Measurements from ENCODE around the gene STXBP1.

Gene STXBP1

DNA sequence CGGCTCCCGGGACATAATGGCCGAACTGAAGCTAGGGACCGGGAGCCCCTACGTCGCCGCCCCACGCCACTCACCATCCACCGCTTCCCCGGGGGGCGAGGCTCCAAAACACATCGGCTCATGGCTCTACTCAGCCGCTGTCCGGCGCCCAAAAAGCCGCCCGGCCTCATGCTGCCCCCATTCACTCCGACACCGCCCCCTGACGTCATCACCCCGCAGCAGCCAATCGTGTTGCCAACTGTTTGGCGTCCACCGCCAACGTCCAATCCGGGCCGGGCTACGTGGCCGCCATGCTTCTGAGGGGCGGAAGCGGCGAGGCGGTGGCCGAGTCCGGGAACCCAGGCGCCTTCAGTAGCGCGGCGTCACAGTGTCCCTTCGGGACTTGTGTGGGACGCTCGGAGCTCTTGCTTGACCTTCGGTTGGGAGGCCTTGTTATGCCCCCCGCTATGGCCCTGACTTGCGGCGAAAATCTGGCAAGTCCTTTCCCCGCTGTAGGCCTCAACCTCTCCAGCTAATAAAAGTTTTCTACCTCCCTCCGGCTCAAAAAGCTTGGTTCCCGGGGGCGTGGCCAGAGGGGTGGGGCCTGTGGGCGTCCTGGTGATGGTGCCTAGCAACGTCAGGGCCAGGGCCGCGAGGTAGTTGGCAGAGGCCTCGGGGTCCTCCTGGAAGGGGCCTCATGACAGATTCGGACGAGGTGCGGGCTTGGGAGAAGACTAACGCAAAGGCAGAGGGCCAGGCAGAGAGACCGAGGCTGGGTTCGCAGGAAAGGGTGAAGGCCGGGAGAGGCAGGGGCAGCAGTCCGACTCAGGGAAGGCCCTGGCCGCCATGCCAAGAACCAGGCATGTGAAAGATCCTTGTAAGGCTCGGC is 103.6 kb downstream of the STXBP1 start, which contains the start of the genes PTRH1 and TTC16:
TSS of gene PTRH1 (minus strand) at position 194 of the 868 bp plus-strand sequence. CDS start at position 170, 24 bp downstream.
TSS of gene TTC16 (plus strand) at position 610 of the 868 bp plus-strand sequence. CDS start at position 677, 67 bp downstream.
- DNase-seq (ENCODE audit: low spot score), result peak; percentile 95

DNA sequence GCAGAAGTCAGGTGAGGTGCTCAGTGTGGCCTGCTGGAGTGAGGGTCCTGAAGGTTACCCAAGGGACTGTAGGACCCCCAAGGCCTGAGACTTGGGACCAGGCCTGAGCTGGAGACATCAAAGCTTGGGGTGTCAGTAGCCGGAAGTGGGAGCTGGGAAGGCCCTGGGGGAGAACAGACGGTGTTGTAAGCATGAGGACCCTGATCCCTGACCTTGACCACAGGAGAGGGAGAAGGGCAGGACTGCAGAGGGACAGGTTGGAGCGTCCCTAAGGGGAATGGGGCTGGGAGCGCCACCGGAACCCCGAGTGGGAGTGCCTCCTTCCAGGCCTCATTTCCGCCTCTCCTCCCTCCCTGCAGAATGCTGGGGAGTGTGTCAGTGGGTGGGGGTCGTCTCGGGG is 104.3 kb downstream of the STXBP1 start:
- no peak for DNase-seq (ENCODE audit: low spot score)

DNA sequence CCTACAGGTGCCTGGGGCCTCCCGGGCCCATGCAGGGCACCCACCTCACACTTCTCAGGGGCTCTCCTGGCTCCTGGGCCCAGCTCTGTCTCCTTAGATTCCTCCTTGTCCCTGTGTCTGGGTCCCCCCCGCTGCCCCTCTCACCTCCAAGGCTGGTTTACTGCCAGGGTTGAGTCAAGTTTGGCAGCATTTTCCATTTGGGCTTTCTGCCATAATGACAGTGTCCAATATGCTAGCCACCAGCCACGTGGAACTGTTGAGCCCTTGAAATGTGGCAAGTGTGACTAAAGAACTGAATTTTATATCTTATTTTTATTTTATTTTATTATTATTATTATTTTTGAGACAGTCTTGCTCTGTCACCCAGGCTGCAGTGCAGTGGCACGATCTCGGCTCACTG is 105.7 kb downstream of the STXBP1 start:
- no peak for DNase-seq (ENCODE audit: low spot score)

DNA sequence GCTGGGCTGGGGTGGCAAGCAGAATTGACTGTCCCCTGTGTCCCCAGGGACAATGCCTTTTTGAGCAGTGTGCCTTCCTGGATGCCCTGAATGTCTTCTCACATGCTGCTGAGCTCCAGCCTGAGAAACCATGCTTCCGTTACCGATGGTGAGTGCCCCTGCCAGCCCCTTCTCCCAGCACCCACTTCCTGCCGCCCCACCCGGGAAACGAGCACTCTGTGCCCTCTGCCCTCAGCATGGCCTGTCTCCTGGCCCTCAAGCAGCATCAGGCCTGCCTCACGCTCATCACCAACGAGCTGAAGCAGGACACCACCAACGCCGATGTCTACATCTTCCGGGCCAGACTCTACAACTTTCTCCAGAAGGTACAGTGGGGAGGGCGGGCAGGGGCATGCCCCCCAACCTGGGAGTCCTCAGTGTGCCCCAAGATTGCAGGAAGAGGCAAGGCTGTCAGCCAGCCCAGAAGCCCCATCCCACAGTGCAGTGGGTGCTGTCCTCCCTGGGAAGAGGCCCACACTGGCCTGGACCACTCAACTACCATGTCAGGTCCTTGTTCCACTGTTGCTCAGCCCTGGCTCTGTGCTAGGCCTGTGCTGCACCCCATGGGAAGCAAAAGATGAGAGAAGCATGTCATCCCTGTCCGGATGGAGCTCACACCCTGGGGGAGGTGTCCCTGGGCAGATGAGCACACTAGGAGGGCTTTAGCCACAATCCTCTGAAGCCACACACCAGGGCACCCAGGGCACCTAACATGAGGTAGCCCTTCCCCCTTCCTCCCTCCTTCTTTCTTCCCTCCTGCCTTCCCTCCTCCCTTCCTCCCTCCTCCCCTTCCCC is 108.2 kb downstream of the STXBP1 start:
- DNase-seq (ENCODE audit: low spot score), result no peak

DNA sequence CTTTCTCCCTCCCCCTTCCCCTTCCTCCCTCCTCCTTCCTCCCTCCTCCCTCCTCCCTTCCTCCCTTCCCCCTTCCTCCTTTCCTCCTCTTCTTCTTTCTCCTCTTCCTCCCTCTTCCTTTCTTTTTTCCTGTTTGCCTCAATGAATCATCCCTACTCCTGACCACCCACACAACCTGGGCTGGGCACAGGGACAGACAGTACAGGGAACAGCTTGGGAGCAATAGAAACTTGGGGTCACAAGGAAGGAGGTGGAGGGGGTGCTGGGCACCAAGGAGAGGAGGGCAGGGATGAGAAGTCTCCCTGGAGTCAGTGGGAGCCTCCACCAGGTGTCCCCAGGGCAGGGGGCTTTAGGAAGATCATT is 108.8 kb downstream of the STXBP1 start:
- DNase-seq (ENCODE audit: low spot score), result no peak

DNA sequence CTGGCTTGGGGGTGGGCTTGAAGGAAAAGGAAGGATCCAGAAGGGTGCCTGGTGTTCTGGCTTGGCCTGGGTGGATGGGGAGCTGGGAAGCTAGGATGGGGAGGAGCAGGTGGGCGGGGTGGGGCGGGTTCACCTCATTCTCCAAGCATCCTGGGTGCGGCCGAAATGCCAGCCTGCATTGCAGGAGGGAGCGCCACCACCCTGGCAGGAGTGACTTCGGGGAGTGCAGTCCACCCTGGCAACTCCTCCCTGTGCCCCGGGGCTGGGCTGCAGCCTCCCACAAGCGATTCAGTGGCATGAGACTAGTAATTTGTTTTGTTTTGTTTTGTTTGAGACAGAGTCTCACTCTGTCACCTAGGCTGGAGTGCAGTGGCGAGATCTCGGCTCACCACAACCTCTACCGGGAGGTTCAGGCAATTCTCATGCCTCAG is 109.3 kb downstream of the STXBP1 start:
- no peak for DNase-seq (ENCODE audit: low spot score)

DNA sequence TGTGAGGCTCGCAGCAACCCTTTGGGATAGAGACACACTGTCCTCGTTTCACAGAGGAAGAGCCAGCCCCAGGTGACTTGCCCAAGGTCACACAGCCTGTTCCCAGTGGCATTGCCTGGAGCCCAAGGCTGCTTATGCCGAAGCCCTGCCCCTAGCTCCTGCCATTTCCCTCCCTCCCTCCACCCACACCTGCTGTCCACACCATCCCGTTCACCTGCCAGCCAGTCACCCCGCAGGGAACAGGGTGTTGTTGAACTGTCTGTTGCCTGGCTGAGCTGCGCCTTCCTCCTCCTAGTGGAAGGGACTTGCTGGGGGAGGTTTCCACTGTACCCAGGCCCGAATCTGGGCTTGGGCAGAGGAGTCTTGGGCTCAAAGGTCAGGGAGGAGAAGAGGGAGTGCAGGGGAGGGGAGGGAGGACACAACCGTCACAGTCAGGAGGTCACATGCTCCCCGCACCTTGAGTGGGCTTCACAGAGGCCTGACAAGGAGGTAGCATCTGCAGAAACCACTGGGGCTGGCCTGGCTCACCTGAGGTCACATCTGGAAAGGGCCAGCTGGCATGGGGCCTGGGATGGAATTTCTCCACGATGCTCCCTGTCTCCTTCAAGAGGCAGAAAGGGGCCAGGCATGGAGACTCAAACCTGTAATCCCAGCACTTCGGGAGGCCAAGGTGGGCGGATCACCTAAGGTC is 110.1 kb downstream of the STXBP1 start:
- DNase-seq (ENCODE audit: low spot score), result no peak

DNA sequence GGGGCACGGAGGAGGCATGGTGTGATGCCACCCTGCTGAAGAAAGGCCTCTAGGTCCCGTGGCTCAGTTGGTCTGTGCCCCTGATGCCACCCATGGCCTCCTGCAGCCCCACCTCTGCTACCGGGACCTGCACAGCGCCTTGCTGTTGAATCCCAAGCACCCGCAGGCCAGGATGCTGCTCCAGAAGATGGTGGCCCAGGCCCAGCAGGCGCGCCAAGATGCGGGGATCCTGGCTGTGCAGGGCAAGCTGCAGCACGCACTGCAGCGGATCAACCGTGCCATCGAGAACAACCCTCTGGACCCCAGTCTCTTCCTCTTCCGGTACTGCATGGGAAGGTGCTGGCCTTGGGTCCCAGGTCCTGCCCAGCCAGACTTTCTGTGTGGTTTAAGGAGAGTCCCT is 110.9 kb downstream of the STXBP1 start:
- no peak for DNase-seq (ENCODE audit: low spot score)

DNA sequence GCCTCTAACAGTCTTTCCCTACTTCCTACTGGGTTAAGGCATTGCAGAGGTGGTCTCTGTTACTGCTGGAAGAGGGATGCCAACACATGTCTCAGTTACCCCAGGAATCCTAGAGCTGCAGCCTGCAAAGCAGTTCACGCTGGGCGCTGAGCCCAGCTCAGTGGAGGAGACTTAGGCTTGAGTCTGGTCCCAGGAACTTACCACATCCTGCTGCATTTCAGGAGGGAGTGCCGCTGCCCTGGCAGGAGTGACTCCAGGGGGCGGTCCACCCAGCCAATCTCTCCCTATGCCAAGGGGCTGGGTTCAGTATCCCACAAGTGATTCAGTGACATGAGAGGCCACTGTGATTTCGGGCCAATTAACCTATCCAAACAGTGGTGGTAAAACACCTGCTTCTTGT is 111.4 kb downstream of the STXBP1 start:
- no peak for DNase-seq (ENCODE audit: low spot score)

DNA sequence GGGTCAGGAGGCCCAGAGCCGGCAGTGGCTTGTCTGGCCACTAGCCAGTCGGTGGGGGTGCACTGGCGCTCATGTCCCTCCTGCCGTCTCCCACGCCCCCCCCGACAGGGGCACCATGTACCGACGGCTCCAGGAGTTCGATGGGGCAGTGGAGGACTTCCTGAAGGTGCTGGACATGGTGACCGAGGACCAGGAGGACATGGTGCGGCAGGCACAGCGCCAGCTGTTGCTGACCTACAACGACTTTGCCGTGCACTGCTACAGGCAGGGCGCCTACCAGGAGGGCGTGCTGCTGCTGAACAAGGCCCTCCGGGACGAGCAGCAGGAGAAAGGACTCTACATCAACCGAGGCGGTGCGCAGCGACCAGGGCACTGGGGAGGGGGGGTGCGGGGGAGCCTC is 111.9 kb downstream of the STXBP1 start:
- no peak for DNase-seq (ENCODE audit: low spot score)

DNA sequence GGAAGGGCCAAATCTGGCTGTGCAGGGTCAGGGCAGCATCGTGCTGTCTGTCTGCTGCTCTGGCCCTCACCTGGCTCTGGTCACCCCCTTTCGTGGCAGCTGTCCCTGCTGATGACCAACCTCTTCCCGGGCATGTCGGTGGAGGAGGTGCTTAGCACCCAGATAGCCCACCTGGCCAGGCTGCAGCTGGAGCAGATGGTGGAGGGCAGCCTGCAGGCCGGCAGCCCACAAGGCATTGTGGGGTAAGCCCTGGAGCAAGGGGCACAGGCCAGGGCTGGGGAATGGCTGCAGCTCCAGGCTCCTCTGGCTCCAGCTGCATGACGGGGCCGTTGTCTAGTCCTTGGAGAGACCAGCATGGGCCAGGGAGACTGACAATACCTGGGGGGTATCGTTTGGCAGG is 114.8 kb downstream of the STXBP1 start:
- no peak for DNase-seq (ENCODE audit: low spot score)

DNA sequence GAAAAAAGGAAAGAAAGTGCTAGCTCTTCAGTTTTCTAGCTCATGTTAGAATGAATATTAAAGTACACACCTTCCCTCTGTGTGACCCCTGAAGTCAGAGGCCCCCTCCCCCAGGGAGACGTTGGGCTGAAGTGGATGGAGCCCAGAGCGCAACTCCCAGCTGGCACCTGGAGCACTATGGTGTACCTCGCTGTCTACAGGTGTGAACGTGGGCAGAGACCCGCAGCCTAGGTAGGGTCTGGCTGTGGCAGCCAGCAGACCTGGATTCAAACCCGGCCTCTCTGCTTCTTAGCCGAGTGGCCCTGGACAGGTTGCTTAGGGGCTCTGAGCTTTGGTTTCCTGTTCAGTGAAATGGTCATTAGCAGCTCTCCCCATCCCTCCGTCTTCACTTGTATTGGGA is 116.7 kb downstream of the STXBP1 start:
- DNase-seq (ENCODE audit: low spot score), result no peak

DNA sequence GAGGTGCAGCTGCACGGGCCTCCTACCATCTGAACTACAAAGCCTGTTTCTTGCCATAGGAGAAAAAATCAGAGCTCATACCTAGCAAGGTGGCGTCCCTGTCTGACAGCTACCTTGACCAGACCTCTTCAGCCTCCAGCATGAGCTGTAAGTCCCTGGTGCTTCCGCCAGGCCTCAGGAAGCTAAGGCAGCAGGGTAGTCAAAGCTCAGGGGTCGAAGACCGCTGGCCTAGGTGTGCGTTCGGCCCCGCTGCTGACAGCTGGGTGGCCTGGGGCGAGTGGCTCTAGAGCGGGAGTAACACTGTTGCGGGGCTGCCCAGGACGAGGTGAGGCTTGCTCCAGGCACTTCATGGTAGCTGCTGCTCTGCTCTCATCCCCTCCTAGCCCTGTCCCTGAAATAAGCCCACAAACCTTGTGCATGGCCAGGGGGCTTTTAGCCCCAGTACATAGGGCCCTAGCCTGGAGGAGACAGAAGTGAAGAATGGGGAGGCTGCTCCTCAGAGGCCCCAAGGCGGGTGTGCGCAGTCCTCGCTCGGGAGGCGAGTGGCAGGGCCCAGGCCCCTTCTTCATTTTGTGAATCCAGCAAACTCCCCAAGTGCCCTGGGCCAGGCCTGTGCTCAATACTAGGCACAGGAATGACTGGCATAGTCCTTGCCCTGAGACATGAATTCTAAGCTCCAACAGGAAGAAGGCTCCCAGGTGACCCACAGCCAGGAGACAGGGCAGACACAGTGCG is 117.6 kb downstream of the STXBP1 start:
- DNase-seq (ENCODE audit: low spot score), result no peak

DNA sequence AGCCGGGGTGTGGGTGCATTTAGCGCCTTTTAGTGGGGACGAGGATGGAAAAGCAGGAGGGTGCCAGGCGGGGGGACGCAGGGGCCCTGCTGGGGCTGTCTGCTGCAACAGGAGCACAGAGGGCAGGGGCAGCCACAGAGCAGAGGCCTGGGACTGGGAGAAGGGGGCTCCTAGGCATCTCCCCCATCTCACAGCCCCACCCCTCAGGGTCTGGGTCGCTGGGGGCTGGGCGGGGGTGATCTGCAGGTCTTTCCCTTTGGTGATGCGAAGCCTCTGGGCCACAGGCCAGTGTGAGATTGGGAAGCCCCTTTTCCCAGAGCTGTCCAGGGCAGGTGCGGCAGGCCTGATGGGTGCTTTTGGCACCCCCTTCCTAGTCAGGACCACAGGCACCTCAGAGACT is 118.2 kb downstream of the STXBP1 start:
- DNase-seq (ENCODE audit: low spot score), result no peak

DNA sequence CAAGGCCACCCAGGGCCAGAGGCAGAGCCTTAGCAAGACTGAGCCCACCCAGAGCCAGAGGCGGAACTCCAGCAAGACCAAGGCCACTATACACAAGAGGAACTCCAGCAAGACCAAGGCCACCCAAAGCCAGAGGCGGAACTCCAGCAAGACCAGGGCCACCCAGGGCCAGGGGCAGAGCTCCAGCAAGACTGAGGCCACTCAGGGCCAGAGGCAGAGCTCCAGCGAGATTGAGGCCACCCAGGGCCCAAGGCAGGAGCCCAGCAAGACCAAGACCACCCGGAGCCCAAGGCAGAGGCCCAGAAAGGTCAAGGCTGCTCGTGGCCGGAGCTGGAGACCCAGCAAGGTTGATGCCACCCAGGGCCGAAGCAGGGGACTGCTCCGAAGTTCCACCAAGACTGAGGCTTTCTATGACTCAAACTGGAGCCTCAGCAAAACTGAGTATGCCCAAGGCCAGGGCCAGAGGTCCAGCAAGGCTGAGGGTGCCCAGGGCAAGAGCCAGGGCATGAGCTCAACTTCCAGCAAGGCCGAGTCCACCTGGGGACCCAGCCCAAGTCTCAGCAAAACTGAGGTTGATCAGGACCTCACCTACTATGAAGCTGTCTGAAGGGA is 118.8 kb downstream of the STXBP1 start:
- no peak for DNase-seq (ENCODE audit: low spot score)

DNA sequence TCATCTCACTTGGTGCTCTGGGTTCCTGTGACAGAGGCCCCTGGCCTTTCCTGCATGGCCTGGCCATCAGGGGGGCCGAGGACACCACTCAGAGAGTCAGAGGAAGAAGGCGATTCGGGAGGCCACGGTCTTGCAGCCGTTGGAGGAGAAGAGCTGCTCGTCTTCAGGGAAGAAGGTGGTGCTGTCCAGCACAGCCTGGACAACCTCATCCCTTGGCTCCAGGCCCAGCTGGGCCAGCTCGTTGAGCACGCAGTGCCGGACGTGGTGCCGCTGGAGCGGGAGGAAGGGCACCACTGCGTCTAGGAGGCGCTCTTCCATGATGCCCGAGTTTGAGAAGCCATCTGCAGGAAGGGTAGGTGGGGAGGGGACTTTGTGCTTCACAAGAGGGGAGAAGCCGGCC is 119.9 kb downstream of the STXBP1 start:
- DNase-seq (ENCODE audit: low spot score), result no peak

DNA sequence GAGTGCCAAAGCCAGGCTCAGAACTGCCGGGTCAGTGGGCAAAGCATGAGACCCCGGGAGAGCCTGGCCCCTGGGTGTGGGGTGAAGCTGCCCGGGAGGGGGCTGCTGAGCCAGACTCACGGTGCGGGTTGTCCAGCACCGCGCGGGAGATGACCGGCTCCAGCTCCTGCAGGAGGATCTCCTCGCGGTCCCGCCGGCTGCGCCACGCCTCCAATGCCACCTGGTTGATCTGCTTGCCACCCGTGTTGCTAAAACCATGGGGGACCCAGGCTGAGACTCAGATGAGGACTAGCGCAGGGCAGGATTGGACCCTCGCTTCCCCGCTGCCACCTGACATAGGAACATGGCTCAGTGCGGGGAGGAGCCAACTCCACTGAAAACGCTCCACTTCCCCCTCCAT is 120.4 kb downstream of the STXBP1 start:
- no peak for DNase-seq (ENCODE audit: low spot score)

DNA sequence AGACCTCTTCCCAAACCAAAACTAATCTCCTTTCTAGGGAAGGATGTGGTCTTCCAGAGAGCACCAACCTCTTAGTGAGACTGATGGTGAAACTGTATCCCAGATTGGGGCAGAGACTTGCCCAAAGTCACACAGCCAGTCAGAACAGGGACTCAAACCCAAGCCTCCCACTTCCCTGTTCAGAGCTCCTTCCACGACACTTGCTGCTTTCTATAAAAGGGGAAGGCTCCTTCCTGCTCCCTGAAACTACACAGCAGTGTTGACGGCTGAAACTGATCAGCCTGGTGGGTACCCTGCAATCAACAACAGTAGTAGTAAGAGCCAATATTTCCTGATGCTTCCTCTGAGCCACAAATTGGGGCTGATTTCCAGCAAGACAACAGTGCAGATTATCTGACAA is 121.5 kb downstream of the STXBP1 start:
- no peak for DNase-seq (ENCODE audit: low spot score)

DNA sequence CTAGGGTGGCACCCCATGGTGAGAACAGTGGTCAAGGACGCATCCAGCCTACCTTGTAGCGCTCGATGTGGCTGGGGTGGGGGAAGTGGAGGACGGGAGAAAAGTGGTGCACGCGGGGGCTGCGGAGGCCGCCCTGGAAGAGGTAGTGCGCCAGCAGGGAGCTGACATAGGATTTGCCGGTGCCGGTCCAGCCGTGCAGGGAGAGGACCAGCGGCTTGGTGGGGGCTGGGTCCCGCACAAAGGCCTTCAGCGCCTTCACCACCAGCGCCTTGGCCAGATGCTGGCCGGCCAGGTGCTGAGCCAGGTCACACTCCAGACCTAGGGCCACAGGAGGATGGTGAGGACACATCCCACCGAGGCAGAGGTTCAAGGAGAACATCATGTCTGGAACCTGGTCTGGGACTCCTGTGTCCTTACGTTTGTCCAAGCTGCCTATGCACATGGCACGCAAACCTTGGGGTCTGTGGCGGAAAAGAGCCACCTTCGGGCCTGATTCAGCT is 122.2 kb downstream of the STXBP1 start:
- no peak for DNase-seq (ENCODE audit: low spot score)

DNA sequence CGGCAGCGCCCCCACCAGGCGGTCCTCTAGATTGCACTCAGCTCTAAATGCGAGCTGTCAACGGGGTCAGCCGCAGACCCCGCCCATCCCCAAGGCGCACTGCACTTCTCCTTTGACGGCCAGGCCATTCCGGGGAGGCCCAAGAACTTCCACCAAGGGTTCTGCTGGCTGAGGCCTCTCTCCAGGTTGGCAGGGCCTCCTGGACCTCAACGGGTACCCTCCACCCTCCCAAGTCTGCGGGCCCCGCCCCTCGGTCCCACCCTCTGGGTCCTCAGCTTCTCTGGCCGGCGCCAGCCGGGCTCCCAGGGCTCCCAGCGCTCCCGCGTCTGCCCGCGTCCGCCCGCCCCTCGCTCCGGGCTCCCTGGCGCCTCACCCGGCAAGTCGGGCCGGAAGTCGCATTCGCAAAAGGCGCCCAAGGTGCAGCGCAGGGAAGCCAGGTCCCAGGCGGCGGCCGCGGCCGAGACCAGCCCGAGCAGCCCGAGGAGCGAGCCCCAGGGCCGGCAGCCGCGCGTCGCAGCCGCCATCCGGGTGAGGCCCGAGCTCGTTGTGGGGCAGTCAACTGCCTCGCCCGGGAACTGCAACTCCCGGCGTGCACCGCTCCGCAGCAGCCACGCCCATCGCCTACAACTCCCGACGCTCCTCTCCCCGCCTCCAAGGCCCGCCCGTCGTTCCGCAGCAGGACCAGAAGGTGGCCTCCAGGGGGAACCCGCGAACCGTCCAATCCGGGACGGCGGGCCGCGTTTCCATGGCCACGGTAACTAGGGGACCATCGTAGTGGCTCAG is 122.9 kb downstream of the STXBP1 start, which contains the start of gene TOR2A:
TSS of gene TOR2A (minus strand) at position 548 of the 783 bp plus-strand sequence. CDS start at position 524, 24 bp downstream.
- peak; percentile 97 for DNase-seq (ENCODE audit: low spot score)
